HEK293 (cell line): ENCODE results near the gene DOCK3.

Experiments
- CTCF ChIA-PET: fragments of 350-600 bp; formaldehyde crosslinking; extraction: SDS; loops from one replicate; lab custom pipeline; 2021; ENCODE audit warnings: antibody characterized with exemption; lab: Yijun Ruan, JAX
- POLR2A ChIA-PET: fragments of 300-600 bp; formaldehyde crosslinking; extraction: SDS; loops from one replicate; lab custom pipeline; 2020; ENCODE audit warnings: antibody characterized with exemption, inconsistent platforms; lab: Yijun Ruan, JAX
- H3K27ac ChIP-seq: fragments of 200-500 bp; sonication (Bioruptor generic); 2 replicates; pipeline ENCODE4 v1.5.1; 2014; ENCODE audit warnings: low read depth, low read length, control low read depth, inconsistent platforms; ENCODE audit errors: extremely low read depth
- H3K36me3 ChIP-seq, 2 experiments: fragments of 200-500 bp in 1 of 2; sonication (Bioruptor generic) in 1 of 2; 1 replicate in 1 of 2; 2 replicates in 1 of 2; pipeline ENCODE4 v1.5.1; 2014 to 2017; ENCODE audit warnings: inconsistent platforms in 2 of 2, low read length in 2 of 2; ENCODE audit not compliant: control insufficient read depth in 2 of 2, insufficient read depth in 1 of 2
- H3K4me1 ChIP-seq: fragments of 200-500 bp; sonication (Bioruptor generic); 2 replicates; pipeline ENCODE4 v1.5.1; 2014; ENCODE audit warnings: mild to moderate bottlenecking, low read length, inconsistent platforms; ENCODE audit not compliant: control insufficient read depth, insufficient read depth
- H3K4me3 ChIP-seq: 2 replicates; pipeline ENCODE4 v1.5.1; 2011; ENCODE audit warnings: low read depth, mild to moderate bottlenecking, control low read depth, low read length, moderate library complexity
- H3K9me3 ChIP-seq: fragments of 200-500 bp; sonication (Bioruptor generic); 2 replicates; pipeline ENCODE4 v1.5.1; 2014; ENCODE audit warnings: low read depth, low read length, inconsistent platforms; ENCODE audit not compliant: control insufficient read depth, insufficient read depth
- KLF10 ChIP-seq: fragments of 450-650 bp; IDR thresholded peaks from 2 replicates; pipeline ENCODE4 v1.5.1; 2018; ENCODE audit warnings: missing biosample characterization, mild to moderate bottlenecking, missing genetic modification characterization
- KLF7 ChIP-seq: fragments of 450-650 bp; formaldehyde crosslinking; IDR thresholded peaks from 2 replicates; pipeline ENCODE4 v1.5.1; 2016; ENCODE audit warnings: missing biosample characterization, missing genetic modification characterization, borderline replicate concordance
- RBAK ChIP-seq: fragments of 450-650 bp; formaldehyde crosslinking; IDR thresholded peaks from 2 replicates; pipeline ENCODE4 v1.5.1; 2016; ENCODE audit warnings: missing biosample characterization, missing genetic modification characterization
- REPIN1 ChIP-seq: fragments of 450-650 bp; formaldehyde crosslinking; IDR thresholded peaks from 2 replicates; pipeline ENCODE4 v1.5.1; 2017; ENCODE audit warnings: missing biosample characterization, missing genetic modification characterization, low read depth
- SALL2 ChIP-seq: fragments of 450-650 bp; formaldehyde crosslinking; IDR thresholded peaks from 2 replicates; pipeline ENCODE4 v1.5.0; 2017; ENCODE audit warnings: missing biosample characterization, mild to moderate bottlenecking, missing genetic modification characterization, borderline replicate concordance
- SCRT1 ChIP-seq: fragments of 450-650 bp; formaldehyde crosslinking; IDR thresholded peaks from 2 replicates; pipeline ENCODE4 v1.5.1; 2016; ENCODE audit warnings: missing biosample characterization, missing genetic modification characterization, borderline replicate concordance
- ZBTB17 ChIP-seq: fragments of 450-650 bp; formaldehyde crosslinking; IDR thresholded peaks from 2 replicates; pipeline ENCODE4 v1.5.1; 2016; ENCODE audit warnings: missing biosample characterization, missing genetic modification characterization
- ZNF19 ChIP-seq: fragments of 450-650 bp; formaldehyde crosslinking; IDR thresholded peaks from 2 replicates; pipeline ENCODE4; 2016; ENCODE audit warnings: missing biosample characterization, missing genetic modification characterization, low read depth
- ZNF211 ChIP-seq: fragments of 450-650 bp; formaldehyde crosslinking; IDR thresholded peaks from 2 replicates; pipeline ENCODE4 v1.5.1; 2016; ENCODE audit warnings: low read depth, missing biosample characterization, missing genetic modification characterization
- ZNF221 ChIP-seq: fragments of 450-650 bp; formaldehyde crosslinking; IDR thresholded peaks from 2 replicates; pipeline ENCODE4 v1.5.1; 2017; ENCODE audit warnings: missing biosample characterization, missing genetic modification characterization, borderline replicate concordance
- ZNF23 ChIP-seq: fragments of 450-650 bp; formaldehyde crosslinking; IDR thresholded peaks from 2 replicates; pipeline ENCODE4 v1.5.1; 2016; ENCODE audit warnings: missing biosample characterization, missing genetic modification characterization, borderline replicate concordance
- ZNF239 ChIP-seq: fragments of 450-650 bp; formaldehyde crosslinking; IDR thresholded peaks from 2 replicates; pipeline ENCODE4 v1.5.1; 2016; ENCODE audit warnings: missing biosample characterization, missing genetic modification characterization
- ZNF311 ChIP-seq: fragments of 450-650 bp; formaldehyde crosslinking; IDR thresholded peaks from 2 replicates; pipeline ENCODE4 v1.5.1; 2017; ENCODE audit warnings: missing biosample characterization, missing genetic modification characterization, borderline replicate concordance
- TF ChIP-seq, protein P1 (sequence below): fragments of 450-650 bp; formaldehyde crosslinking; IDR thresholded peaks from 2 replicates; pipeline ENCODE4 v1.5.1; 2016; ENCODE audit warnings: missing biosample characterization, missing genetic modification characterization
- TF ChIP-seq, protein P2 (sequence below): fragments of 450-650 bp; formaldehyde crosslinking; IDR thresholded peaks from 2 replicates; pipeline ENCODE4 v1.5.1; 2016; ENCODE audit warnings: missing biosample characterization, missing genetic modification characterization, borderline replicate concordance
- TF ChIP-seq, protein P3 (sequence below): fragments of 450-650 bp; formaldehyde crosslinking; IDR thresholded peaks from 2 replicates; pipeline ENCODE4 v1.5.1; 2016; ENCODE audit warnings: missing biosample characterization, missing genetic modification characterization

Gene DOCK3

DNA sequence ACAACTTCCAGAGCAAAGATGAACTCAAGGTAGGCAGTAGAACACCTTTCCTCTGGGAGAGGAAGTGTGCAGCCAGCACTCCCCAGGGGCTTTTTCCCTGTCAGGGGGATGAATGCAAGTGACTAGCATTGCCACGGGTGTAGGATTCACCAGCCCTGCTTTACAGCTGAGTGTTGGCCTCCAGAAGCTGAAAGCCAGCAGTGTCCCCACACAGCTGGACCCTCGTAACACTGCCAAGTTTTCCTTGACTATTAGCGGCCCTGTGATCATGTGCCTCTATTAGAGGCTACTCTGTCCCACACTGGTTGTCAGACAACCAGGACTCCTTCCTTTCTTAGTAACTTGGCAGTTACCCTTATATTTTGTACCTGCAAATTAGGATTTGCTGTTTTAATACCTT, 605.4 kb downstream of the DOCK3 start:
- no peak overlapping the region for H3K4me3 ChIP-seq
- no peaks in the 10 kb centered on the region for H3K4me1 ChIP-seq
- TF ChIP-seq SCRT1 (no peak), ZNF19 (tag by site-specific recombination) (no peak), ZNF221 (tag by site-specific recombination) (no peak), KLF7 (tag by site-specific recombination) (no peak), ZNF23 (tag by site-specific recombination) (no peak), SALL2 (tag by site-specific recombination) (no peak), ZNF311 (tag by site-specific recombination) (no peak), REPIN1 (tag by site-specific recombination) (no peak), RBAK (tag by site-specific recombination) (no peak), KLF10 (tag by site-specific recombination) (no peak), ZNF211 (tag by site-specific recombination) (no peak)
- TF ChIP-seq, protein P1, sequence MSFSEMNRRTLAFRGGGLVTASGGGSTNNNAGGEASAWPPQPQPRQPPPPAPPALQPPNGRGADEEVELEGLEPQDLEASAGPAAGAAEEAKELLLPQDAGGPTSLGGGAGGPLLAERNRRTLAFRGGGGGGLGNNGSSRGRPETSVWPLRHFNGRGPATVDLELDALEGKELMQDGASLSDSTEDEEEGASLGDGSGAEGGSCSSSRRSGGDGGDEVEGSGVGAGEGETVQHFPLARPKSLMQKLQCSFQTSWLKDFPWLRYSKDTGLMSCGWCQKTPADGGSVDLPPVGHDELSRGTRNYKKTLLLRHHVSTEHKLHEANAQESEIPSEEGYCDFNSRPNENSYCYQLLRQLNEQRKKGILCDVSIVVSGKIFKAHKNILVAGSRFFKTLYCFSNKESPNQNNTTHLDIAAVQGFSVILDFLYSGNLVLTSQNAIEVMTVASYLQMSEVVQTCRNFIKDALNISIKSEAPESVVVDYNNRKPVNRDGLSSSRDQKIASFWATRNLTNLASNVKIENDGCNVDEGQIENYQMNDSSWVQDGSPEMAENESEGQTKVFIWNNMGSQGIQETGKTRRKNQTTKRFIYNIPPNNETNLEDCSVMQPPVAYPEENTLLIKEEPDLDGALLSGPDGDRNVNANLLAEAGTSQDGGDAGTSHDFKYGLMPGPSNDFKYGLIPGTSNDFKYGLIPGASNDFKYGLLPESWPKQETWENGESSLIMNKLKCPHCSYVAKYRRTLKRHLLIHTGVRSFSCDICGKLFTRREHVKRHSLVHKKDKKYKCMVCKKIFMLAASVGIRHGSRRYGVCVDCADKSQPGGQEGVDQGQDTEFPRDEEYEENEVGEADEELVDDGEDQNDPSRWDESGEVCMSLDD (tag by site-specific recombination): no peak
- TF ChIP-seq, protein P2, sequence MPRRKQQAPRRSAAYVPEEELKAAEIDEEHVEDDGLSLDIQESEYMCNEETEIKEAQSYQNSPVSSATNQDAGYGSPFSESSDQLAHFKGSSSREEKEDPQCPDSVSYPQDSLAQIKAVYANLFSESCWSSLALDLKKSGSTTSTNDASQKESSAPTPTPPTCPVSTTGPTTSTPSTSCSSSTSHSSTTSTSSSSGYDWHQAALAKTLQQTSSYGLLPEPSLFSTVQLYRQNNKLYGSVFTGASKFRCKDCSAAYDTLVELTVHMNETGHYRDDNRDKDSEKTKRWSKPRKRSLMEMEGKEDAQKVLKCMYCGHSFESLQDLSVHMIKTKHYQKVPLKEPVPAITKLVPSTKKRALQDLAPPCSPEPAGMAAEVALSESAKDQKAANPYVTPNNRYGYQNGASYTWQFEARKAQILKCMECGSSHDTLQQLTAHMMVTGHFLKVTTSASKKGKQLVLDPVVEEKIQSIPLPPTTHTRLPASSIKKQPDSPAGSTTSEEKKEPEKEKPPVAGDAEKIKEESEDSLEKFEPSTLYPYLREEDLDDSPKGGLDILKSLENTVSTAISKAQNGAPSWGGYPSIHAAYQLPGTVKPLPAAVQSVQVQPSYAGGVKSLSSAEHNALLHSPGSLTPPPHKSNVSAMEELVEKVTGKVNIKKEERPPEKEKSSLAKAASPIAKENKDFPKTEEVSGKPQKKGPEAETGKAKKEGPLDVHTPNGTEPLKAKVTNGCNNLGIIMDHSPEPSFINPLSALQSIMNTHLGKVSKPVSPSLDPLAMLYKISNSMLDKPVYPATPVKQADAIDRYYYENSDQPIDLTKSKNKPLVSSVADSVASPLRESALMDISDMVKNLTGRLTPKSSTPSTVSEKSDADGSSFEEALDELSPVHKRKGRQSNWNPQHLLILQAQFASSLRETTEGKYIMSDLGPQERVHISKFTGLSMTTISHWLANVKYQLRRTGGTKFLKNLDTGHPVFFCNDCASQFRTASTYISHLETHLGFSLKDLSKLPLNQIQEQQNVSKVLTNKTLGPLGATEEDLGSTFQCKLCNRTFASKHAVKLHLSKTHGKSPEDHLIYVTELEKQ: no peak
- TF ChIP-seq, protein P3, sequence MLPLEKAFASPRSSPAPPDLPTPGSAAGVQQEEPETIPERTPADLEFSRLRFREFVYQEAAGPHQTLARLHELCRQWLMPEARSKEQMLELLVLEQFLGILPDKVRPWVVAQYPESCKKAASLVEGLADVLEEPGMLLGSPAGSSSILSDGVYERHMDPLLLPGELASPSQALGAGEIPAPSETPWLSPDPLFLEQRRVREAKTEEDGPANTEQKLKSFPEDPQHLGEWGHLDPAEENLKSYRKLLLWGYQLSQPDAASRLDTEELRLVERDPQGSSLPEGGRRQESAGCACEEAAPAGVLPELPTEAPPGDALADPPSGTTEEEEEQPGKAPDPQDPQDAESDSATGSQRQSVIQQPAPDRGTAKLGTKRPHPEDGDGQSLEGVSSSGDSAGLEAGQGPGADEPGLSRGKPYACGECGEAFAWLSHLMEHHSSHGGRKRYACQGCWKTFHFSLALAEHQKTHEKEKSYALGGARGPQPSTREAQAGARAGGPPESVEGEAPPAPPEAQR (tag by site-specific recombination): no peak
- peaks cover 0 to 45% of the 10 kb centered on the region in 2 experiments; a peak in 1 of 3 replicates for H3K36me3 ChIP-seq
- CTCF ChIA-PET: no interaction called here
- POLR2A ChIA-PET: no interaction called here
- H3K27ac ChIP-seq: no peak overlapping the region
- no peaks in the 10 kb centered on the region for H3K9me3 ChIP-seq

DNA sequence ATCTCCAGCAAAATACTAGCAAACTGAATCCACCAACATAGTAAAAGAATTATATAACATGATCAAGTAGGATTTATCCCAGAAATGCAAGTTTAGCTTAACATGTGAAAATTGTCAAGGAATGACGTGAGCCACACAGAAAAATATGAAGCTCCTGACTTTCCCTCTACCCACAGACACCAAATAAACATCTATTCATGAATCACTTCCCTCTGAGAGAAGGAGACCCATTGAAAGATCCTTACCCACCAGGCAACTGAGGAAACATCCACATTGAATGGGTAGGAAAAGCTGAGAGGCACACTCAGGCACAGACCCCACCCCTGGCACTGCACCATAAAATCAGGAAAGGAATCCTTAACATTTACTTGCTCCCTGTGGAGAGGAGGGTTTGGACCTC, 608.2 kb downstream of the DOCK3 start:
- no peak overlapping the region for H3K4me3 ChIP-seq
- POLR2A ChIA-PET: no interaction called here
- no peak overlapping the region for H3K27ac ChIP-seq
- peaks cover 0 to 28% of the 10 kb centered on the region in 2 experiments; a peak in 1 of 3 replicates for H3K36me3 ChIP-seq
- CTCF ChIA-PET: interaction anchor here (0.7 kb wide), 1 partner anchor 88 kb away, joined by 3 read pairs; no protein-coding TSS in a partner anchor
- TF ChIP-seq ZNF239 (tag by site-specific recombination) (no peak), ZBTB17 (no peak)
- no peaks in the 10 kb centered on the region for H3K9me3 ChIP-seq
- no peaks in the 10 kb centered on the region for H3K4me1 ChIP-seq
